HG02973 (cell line): ENCODE results near the gene TOR1AIP2.
A peak's percentile ranks its signal among the peaks of the same experiment; 100 is the strongest.

ENCODE experiments used
- ATAC-seq: cut with Tn5 transposase; IDR thresholded peaks from one replicate; pipeline ENCODE4 v1.9.1; 2021; ENCODE audit warnings: moderate library complexity; ENCODE audit not compliant: unreplicated experiment

The TOR1AIP2 gene

GRCh38 chr1:179877586-179878265 lies at the start of gene TOR1AIP2:
TOR1AIP2 (minus strand) TSS chr1:179877803; CDS start chr1:179852665, 25,138 bp downstream.
- peak; percentile 66 for ATAC-seq

GRCh38 chr1:179926850-179927205 lies 49.2 kb upstream of the TOR1AIP2 start:
- no peak for ATAC-seq

GRCh38 chr1:179925922-179926849 lies 48.6 kb upstream of the TOR1AIP2 start:
- no peak for ATAC-seq

- no peak for ATAC-seq
Observed at GRCh38 chr1:179925302-179925701, 47.7 kb upstream of the TOR1AIP2 start.

GRCh38 chr1:179924268-179924667 lies 46.7 kb upstream of the TOR1AIP2 start:
- no peak for ATAC-seq

- no peak for ATAC-seq
Observed at GRCh38 chr1:179923029-179923428, 45.4 kb upstream of the TOR1AIP2 start.

GRCh38 chr1:179921981-179922872 lies 44.6 kb upstream of the TOR1AIP2 start:
- no peak for ATAC-seq

- ATAC-seq = no peak
Observed at GRCh38 chr1:179921472-179921871, 43.9 kb upstream of the TOR1AIP2 start.

- no peak for ATAC-seq
Observed at GRCh38 chr1:179917601-179918429, 40.2 kb upstream of the TOR1AIP2 start.

GRCh38 chr1:179911812-179912211 lies 34.2 kb upstream of the TOR1AIP2 start:
- ATAC-seq = no peak

- no peak for ATAC-seq
Observed at GRCh38 chr1:179910934-179911333, 33.3 kb upstream of the TOR1AIP2 start.

GRCh38 chr1:179889589-179889988 lies 12.0 kb upstream of the TOR1AIP2 start:
- no peak for ATAC-seq

GRCh38 chr1:179888071-179888470 lies 10.5 kb upstream of the TOR1AIP2 start:
- ATAC-seq = no peak

- ATAC-seq = peak; percentile 27
Observed at GRCh38 chr1:179883745-179884138, 6.1 kb upstream of the TOR1AIP2 start.

GRCh38 chr1:179883040-179883744 lies 5.6 kb upstream of the TOR1AIP2 start:
- peak; percentile 11 for ATAC-seq

- ATAC-seq = peak; percentile 63
Observed at GRCh38 chr1:179882253-179883039, 4.8 kb upstream of the TOR1AIP2 start, which contains the start of gene TOR1AIP1. TOR1AIP1 (plus strand) TSS chr1:179882285; CDS start chr1:179882503, 218 bp downstream.

GRCh38 chr1:179881642-179882252 lies 4.1 kb upstream of the TOR1AIP2 start:
- ATAC-seq = no peak

- ATAC-seq = no peak
Observed at GRCh38 chr1:179879797-179880196, 2.2 kb upstream of the TOR1AIP2 start.
